ENCODE data around the gene CEP83.
"Not testable (repeated sequence)": the region's sequence is repeated elsewhere in the genome, so short reads cannot be mapped to it uniquely, and the experiment has no call there.

The CEP83 gene

GRCh38 chr12:94459728-94460615, at the start of gene CEP83:
TSS of gene CEP83 (minus strand) at chr12:94459867. CDS start at chr12:94412490, 47,377 bp downstream.
- peak; percentile 95 for DNase-seq

GRCh38 chr12:94509317-94509716, 49.6 kb upstream of the CEP83 start:
- no peak for DNase-seq

GRCh38 chr12:94507455-94507854, 47.8 kb upstream of the CEP83 start:
- no peak for DNase-seq

- no peak for DNase-seq
Measured at GRCh38 chr12:94504386-94504785, 44.7 kb upstream of the CEP83 start.

GRCh38 chr12:94503619-94504018, 44.0 kb upstream of the CEP83 start:
- DNase-seq = no peak

- DNase-seq = no peak
Measured at GRCh38 chr12:94500831-94501567, 41.3 kb upstream of the CEP83 start.

- no peak for DNase-seq
Measured at GRCh38 chr12:94498698-94499097, 39.0 kb upstream of the CEP83 start.

GRCh38 chr12:94498073-94498472, 38.4 kb upstream of the CEP83 start:
- no peak for DNase-seq

GRCh38 chr12:94495445-94496115, 35.9 kb upstream of the CEP83 start:
- no peak for DNase-seq

- DNase-seq = no peak
Measured at GRCh38 chr12:94491489-94491888, 31.8 kb upstream of the CEP83 start.

- peak; percentile 5 for DNase-seq
Measured at GRCh38 chr12:94488463-94488862, 28.8 kb upstream of the CEP83 start.

GRCh38 chr12:94481734-94482133, 22.1 kb upstream of the CEP83 start:
- no peak for DNase-seq

- DNase-seq = no peak
Measured at GRCh38 chr12:94469522-94469921, 9.9 kb upstream of the CEP83 start.

GRCh38 chr12:94460616-94460959, 921 bp upstream of the CEP83 start:
- DNase-seq = no peak

GRCh38 chr12:94458877-94459727, 565 bp downstream of the CEP83 start:
- DNase-seq = peak; percentile 41

GRCh38 chr12:94457311-94457710, 2.4 kb downstream of the CEP83 start:
- no peak for DNase-seq

- not testable (repeated sequence) for DNase-seq
Measured at GRCh38 chr12:94454318-94454717, 5.3 kb downstream of the CEP83 start.

- no peak for DNase-seq
Measured at GRCh38 chr12:94445662-94446061, 14.0 kb downstream of the CEP83 start.

- DNase-seq = no peak
Measured at GRCh38 chr12:94437303-94437702, 22.4 kb downstream of the CEP83 start.

GRCh38 chr12:94435511-94435927, 24.1 kb downstream of the CEP83 start:
- no peak for DNase-seq

- peak; percentile 7 for DNase-seq
Measured at GRCh38 chr12:94434171-94434570, 25.5 kb downstream of the CEP83 start.

- DNase-seq = no peak
Measured at GRCh38 chr12:94433744-94434143, 25.9 kb downstream of the CEP83 start.

GRCh38 chr12:94430304-94430703, 29.4 kb downstream of the CEP83 start:
- no peak for DNase-seq
